ENCODE results near the gene CDH3.

- TF ChIP-seq POLR2A (IDR thresholded peaks at IDR 0.05; ENCODE audit: low read length), result no peak
- no peak for TF ChIP-seq GATA1 (IDR thresholded peaks at IDR 0.05; ENCODE audit: low read depth, low read length)
Measured at GRCh38 chr16:68746951-68747350, 101.8 kb downstream of the CDH3 start.
